WI38 (cell line): ENCODE data around the gene GSTK1.
A peak's percentile ranks its signal among the peaks of the same experiment; 100 is the strongest.

Source experiments
- H3K4me3 ChIP-seq: 2 replicates; pipeline ENCODE4 v1.5.1; 2011; ENCODE audit warnings: low read depth, mild to moderate bottlenecking, control low read depth, low read length
- TF ChIP-seq, protein P1 (sequence below): IDR thresholded peaks from 2 replicates; pipeline ENCODE4 v1.5.1; 2012; ENCODE audit warnings: low read depth, mild to moderate bottlenecking, control low read depth, low read length

GSTK1 gene

DNA sequence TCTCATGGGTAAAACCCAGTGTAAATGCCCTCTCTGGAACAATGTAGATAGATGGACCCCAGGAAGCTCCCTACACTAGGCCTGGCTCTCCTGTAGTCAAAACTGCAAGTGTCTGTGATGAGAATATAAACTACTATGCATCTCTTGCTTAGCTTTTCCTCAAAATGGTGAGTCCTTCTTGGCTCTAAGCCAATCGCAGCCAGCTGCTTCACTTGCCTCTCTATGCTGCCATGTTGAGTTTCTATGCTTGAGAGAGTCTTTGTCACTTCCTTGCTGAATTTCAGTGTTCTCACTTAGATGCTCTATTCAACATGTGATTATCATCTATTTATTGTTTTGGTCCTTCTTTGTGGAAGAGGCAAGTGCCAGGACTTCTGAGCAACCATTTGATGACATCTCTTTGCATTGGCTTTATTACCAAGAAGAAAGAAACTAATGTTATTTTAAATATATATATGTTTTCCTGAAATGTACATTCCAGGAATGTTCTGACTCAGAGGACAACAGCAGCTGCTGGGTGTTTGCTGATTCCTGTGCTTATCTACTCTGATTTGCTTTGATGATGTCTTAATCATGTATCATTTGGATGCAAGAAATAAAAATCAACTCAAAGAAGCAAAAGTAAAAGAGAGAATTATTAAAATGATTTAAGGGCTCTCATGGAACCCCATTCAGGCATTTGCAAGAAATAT is 24.8 kb upstream of the GSTK1 start:
- TF ChIP-seq, protein P1, sequence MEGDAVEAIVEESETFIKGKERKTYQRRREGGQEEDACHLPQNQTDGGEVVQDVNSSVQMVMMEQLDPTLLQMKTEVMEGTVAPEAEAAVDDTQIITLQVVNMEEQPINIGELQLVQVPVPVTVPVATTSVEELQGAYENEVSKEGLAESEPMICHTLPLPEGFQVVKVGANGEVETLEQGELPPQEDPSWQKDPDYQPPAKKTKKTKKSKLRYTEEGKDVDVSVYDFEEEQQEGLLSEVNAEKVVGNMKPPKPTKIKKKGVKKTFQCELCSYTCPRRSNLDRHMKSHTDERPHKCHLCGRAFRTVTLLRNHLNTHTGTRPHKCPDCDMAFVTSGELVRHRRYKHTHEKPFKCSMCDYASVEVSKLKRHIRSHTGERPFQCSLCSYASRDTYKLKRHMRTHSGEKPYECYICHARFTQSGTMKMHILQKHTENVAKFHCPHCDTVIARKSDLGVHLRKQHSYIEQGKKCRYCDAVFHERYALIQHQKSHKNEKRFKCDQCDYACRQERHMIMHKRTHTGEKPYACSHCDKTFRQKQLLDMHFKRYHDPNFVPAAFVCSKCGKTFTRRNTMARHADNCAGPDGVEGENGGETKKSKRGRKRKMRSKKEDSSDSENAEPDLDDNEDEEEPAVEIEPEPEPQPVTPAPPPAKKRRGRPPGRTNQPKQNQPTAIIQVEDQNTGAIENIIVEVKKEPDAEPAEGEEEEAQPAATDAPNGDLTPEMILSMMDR = no peak
- H3K4me3 ChIP-seq = no peak overlapping the region

DNA sequence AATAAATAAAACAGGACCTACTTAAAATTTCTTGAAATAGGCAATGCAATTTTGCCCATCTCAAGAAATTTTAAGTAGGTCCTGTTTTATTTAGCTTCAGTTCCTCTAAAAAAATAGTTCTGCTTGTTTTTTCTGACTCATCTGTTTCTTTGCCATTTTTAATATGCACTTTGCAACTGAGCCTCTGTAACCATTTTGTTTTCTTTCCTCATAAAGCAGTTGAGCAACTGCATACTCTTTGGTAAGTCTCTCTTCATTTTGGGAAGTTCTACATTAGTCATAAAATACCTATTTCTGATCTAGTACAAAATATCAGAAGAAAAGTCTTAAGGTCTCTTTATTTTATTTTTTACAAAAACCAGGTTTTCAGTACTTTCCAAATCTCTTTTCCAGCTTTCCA is 23.4 kb upstream of the GSTK1 start:
- TF ChIP-seq, protein P1 = no peak
- H3K4me3 ChIP-seq = no peak overlapping the region

DNA sequence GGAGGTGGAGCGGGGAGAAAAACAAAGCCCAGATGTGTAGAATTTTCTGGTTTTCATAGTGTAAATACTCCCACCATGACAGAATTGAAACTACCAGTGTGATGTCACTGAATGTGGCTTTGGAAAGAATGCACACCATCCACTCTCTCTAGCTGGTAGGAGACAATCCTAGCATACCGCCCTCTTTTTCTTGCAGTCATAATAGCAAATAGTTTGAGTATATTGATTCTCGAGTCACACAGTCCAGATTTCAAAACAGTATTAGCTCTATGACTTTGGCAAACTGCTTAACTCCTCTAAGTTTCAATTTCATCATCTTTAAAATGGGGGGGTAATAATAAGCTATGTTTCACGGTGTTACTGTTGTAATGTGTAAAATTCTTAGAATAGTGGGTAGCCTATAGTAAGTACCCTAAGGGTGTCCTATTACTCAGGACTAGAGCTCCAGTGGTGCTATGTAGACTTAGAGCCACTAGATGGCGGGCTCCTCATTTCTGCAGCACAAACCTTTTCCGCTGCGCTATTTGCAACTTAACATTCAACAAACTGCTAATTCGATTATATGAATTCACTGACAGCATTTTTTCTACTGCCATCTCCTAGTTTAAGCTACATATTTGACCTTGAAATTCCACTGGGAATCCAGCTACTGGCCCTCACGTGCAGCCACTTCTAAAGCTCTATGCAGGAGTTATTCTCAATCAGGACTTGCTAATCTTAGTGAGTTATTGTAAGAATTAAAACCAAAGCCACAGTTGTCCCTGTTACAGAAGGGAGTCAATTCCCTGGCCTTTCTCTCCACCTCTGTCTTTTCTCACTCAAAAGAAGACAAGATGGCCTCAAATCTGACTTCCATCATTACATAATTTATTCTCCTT is 22.7 kb upstream of the GSTK1 start:
- no peak overlapping the region for H3K4me3 ChIP-seq
- TF ChIP-seq, protein P1 = peak; percentile 83

DNA sequence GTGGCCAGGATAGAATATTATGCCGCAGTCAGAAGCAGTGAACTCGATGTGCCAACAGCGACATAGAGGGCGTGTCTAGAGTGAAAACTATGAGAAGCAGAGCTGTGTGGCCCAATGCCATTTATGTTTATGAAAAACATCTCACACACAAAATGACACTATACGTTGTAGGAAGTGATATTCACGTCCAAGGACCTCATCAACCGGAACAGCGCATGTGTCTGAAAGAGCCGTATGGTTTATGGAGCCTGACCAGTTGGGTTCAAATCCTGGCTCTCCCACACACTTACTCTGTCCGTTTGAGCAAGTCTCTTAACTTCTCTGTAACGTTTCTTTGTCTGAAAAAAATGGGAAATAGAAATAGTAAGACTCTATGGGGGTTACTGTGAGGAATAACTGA is 20.9 kb upstream of the GSTK1 start:
- no peak overlapping the region for H3K4me3 ChIP-seq
- TF ChIP-seq, protein P1 = no peak

DNA sequence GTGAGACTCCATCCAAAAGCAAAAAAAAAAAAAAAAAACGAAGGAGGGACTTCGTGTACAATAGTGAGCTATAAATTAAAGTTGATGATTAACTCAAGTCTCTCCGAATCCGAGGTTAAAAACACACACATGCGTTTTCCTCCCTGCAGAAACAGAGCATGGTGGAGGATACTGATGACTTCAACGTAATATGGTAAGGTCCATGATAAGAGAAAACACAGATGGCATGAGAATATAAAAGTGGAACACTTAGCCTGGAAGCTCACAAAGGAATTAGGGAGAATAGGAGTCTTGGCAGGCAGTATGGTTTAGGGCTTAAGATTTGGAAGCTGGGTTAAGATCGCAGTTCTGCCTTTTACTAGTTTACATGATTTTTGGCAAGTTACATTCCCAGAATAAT is 20.1 kb upstream of the GSTK1 start:
- no peak overlapping the region for H3K4me3 ChIP-seq
- TF ChIP-seq, protein P1 = no peak

DNA sequence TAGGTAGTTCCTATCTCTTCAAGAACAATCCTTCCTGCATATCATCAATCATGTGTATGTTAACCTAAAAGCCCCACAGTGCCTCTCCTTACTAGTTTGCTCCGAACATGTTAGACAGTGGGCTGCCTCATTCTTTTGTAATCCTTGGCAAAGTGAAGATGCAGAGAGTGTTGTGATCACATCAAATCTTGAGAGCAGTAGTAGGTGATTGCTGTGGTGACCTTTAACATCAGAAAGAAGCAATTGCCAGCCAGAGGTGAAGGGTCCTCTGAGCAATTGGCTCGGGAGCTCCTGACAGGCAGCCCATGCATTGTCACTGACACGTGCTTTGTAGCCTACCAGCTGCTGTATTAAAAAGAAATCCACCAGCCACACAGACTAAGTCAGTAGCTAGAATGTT is 19.6 kb upstream of the GSTK1 start:
- TF ChIP-seq, protein P1 = no peak
- H3K4me3 ChIP-seq = no peak overlapping the region

DNA sequence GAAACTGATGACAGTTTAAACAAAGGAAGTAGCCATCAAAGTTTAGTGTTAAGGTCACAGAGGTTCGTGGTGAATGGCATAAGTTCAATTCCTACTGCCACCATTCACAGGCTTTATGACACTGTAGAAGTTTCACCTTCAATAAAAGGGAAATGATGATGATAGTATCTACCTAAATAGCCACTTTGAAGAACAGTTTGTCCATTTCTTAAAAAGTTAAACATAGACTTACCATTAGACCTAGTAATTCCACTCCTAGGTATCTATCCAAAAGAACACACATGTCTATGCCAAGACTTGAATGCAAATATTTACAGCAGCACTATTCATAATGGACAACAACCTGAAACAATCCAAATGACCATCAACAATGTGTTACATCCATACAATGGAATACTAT is 18.9 kb upstream of the GSTK1 start:
- H3K4me3 ChIP-seq = no peak overlapping the region
- TF ChIP-seq, protein P1 = no peak
